GM13976 (cell line): ENCODE results near the gene RARB.

Experiments
- DNase-seq: peaks from one replicate; pipeline ENCODE4 v3.0.0; 2012; ENCODE audit warnings: low spot score
- in situ Hi-C: fragments of 300-500 bp; cut with MboI; formaldehyde crosslinking; loops from one replicate; pipeline ENCODE4 v1.12.0; 2022; ENCODE audit warnings: low sequenced_read_pairs, mixed read lengths, inconsistent platforms; ENCODE audit not compliant: unreplicated experiment
- TF ChIP-seq, protein P1 (sequence below): IDR thresholded peaks from 2 replicates; pipeline ENCODE4 v1.5.1; 2012; ENCODE audit warnings: borderline replicate concordance, mild to moderate bottlenecking; ENCODE audit not compliant: insufficient read depth; ENCODE audit errors: extremely low read depth, missing control alignments, control extremely low read depth

RARB gene

DNA sequence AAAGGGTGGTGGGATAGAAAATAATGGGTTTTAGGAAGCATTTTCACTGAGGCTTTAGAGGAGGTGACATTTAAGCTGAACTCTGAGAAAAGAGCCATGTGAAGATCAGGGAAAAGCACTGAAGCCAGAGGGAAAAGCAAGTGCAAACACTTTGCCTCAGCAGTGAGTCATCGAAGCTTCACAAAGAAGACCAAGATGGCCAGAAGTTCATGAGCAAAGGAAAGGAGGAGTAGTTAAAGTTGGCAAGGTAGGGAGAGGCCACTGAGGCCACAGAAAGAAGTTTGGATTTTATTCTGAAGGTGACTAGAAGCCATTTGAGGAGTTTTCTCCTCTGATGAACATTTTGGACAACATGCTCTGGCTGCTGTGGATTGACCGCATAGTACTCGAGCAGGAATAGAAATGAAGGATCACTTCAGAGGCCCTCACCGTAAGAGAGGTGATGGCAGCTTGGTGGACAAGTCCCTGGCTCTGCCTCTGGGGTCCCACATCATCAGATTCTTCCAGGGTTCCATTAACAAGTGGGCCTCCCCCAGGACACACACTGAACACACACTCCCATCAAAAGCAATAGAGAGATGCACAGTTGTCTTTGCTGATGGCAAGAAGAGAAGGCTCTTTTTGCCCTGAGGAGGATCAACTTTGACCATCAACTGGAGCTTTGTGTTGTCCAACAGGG is 161.2 kb downstream of the RARB start:
- TF ChIP-seq, protein P1, sequence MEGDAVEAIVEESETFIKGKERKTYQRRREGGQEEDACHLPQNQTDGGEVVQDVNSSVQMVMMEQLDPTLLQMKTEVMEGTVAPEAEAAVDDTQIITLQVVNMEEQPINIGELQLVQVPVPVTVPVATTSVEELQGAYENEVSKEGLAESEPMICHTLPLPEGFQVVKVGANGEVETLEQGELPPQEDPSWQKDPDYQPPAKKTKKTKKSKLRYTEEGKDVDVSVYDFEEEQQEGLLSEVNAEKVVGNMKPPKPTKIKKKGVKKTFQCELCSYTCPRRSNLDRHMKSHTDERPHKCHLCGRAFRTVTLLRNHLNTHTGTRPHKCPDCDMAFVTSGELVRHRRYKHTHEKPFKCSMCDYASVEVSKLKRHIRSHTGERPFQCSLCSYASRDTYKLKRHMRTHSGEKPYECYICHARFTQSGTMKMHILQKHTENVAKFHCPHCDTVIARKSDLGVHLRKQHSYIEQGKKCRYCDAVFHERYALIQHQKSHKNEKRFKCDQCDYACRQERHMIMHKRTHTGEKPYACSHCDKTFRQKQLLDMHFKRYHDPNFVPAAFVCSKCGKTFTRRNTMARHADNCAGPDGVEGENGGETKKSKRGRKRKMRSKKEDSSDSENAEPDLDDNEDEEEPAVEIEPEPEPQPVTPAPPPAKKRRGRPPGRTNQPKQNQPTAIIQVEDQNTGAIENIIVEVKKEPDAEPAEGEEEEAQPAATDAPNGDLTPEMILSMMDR: no peak
- in situ Hi-C loops: loop anchor here (25.0 kb wide), 1 partner anchor 627 kb away; no protein-coding TSS in a partner anchor
- no peak for DNase-seq

DNA sequence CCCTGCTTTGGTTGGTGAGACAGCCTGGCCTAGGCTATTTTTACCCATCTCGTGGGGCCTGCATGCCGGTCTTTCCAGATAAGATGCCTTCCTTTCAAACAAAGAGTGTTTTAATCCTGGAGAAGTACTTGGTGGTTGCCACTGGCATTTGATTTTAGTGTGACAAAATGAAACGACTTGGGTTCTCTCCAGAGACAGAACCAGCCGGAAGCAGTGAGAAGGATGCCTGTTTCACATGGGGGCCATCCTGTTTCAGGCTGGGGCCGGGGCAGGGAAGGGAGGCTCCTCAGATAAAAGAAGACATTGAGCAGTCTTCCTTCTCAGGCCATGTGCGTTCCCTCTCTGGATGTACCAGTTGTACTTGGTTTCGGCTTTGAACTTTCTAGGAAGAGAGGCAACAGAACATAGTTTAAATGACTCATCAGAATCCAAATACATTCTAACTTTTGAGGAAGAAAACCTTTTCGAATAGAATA is 161.8 kb downstream of the RARB start:
- no peak for DNase-seq
- in situ Hi-C loops: loop anchor here (25.0 kb wide), 1 partner anchor 628 kb away; no protein-coding TSS in a partner anchor
- TF ChIP-seq, protein P1: no peak

DNA sequence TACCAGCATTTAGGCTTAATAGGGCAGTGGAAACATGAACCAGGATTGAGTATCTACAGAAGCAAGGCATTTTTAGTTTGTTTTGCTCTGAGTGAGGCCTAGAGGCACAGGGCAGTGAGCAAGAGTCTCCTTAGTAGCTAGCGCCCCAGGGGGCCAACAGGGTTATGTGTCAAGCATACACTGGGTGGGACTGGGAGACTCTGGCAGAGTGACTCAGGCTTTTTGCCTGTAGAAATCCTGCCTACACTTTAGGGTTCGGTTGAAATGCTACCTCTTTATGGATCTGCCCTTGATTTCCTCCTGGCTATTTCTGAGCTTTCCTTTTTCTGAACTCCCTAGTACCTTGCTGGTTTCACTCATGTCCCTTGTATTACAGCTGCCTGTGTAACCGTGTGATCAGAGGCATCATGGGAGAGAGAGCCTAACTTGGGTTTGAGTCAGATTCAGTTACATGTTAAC is 164.5 kb downstream of the RARB start:
- no peak for DNase-seq
- TF ChIP-seq, protein P1: no peak
- in situ Hi-C loops: loop anchor here (25.0 kb wide), 1 partner anchor 630 kb away; no protein-coding TSS in a partner anchor

DNA sequence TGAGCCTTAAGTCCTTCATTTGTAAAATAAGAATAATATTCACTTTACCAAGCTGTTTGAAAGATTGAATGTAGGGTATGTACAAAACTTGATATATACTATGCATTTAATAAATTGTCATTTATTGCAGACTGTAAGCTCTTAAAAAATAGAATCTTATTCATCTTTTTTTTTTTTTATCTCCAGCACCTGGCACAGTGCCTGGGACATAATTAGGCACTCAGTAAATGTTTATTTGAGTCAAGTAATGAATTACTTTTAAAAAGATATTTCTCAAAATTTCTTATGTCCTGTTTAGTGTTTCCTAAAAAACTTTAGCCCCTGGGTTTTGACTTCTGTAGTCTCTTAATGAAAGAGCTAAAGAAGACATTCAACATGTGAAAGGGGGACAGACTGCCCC is 164.9 kb downstream of the RARB start:
- in situ Hi-C loops: loop anchor here (25.0 kb wide), 1 partner anchor 631 kb away; no protein-coding TSS in a partner anchor
- TF ChIP-seq, protein P1: no peak
- DNase-seq: no peak

DNA sequence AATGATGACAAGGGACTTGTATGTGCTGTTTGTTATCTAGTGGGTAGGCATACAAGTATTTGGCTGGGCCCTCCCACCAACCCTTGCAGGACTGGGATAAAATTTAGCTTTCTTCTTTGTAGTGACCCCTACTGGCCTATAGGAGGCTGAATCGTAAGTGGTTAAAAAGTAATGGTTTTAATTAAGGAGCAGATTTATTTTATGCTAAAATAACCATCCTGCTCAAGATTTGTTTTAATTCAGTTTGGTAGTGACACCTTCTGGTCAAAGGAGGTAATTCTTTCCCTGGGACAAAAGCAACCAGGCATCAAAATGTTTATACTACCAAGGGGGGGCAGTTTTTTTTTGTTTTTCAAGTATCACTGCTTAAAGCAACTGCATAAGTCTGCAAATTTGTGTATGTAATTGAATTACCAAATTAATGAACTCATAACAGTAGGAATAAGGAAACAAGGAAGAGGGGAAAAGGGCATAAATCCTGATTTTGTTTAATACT is 166.0 kb downstream of the RARB start:
- TF ChIP-seq, protein P1: peak; percentile 50
- no peak for DNase-seq
- in situ Hi-C loops: loop anchor here (25.0 kb wide), 1 partner anchor 632 kb away; no protein-coding TSS in a partner anchor

DNA sequence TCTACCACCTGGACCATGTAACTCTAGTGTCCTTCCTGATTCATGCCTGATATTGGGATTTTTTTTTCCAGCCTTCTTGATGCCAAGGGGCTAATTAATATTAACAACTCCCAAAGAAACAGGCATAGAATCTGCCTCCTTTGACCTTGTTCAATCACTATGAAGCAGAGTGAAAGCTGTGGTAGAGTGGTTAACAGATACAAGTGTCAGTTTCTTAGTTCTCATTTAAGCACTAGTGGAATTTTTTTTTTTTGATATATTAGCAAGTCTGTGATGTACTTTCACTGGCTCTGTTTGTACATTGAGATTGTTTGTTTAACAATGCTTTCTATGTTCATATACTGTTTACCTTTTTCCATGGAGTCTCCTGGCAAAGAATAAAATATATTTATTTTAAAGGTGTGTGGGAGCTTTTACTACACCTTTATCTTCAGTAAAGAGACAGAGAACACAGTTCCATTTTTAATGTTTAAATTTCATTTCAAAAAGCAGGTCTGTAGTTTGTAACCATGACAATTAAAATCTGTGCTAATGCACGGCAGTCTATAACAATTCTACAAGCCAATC is 169.6 kb downstream of the RARB start:
- in situ Hi-C loops: loop anchor here (25.0 kb wide), 1 partner anchor 635 kb away; no protein-coding TSS in a partner anchor
- DNase-seq: no peak
- TF ChIP-seq, protein P1: no peak
